HG03025 (cell line): Measurements from ENCODE around the gene RO60.

Experiments used
- ATAC-seq: cut with Tn5 transposase; IDR thresholded peaks from one replicate; pipeline ENCODE4 v1.9.1; 2021; ENCODE audit warnings: mild to moderate bottlenecking, moderate library complexity; ENCODE audit not compliant: unreplicated experiment, low FRiP score

The RO60 gene

DNA sequence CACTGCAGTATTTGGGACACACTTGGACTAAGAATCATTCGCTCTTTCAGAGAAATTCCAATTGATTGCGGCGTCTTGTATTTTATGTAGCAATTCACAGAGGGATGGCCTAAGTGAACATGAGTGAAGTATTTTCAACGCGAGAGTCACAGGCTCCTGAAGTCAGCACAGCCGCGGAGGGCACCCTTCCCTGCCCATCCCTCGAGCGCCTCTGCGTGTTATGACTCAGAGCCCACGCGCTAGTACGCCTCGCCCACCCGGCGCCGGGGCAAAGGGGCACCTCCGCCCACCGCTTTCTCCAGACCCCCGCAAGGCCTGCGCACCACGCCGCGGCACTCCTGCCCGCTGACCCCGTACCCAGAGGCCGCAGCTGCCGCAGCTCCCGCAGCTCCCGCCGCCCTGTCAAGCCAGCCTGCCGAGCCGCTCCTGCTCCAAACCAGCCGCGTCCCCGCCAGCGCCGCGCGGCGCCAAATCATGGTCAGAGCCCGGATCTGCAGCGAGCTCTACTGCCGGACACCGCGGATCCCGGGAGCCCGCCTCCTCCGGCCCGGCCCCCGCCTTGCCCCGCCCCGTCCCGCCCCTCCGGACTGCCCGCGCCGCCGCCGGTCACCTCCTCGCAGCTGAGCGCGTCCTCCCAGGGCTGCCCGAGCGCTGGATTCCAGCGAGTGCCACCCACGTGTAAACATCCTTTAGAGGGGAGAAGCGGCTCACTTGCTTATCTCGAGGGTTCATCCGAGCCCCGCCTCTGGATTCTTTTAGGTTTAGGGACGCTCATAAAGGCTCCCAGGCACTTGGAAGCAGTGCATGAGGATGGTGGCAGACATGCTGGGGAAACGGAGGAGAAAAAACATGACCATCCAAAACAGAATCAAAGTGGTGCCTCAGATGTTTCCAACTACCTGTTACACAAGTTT lies 45.8 kb downstream of the RO60 start, which contains the start of gene GLRX2:
Gene GLRX2, minus strand, starts transcription at position 508 of the 914 bp plus-strand sequence. Its CDS starts 32 bp downstream, at position 476.
- peak; percentile 94 for ATAC-seq

GRCh38 chr1:193105821-193106177 lies 46.4 kb downstream of the RO60 start:
- ATAC-seq = no peak

DNA sequence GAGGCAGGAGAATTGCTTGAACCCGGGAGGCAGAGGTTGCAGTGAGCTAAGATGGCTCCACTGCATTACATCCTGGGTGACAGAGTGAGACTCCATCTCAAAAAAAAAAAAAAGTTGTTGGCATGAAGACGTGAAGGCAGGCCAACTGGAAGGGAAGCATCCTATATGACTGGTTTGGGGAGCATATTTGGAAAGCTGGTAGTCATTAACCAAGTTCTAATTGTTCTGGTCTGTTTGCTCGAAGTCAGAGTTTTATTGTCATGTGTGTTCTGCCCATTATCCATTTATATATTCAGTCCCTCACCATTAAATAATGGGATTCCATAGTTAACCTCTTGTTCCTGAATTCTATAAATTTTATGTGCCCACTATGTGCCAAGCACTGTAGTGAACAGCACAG lies 49.1 kb downstream of the RO60 start:
- no peak for ATAC-seq
